CD4-positive, alpha-beta T cell treated with Interleukin-4 for 4 hours (primary cell): ENCODE results near the gene RRN3.
"Not testable (repeated sequence)": the region's sequence is repeated elsewhere in the genome, so short reads cannot be mapped to it uniquely, and the experiment has no call there.

Source experiments
- DNase-seq: peaks from one replicate; pipeline ENCODE4 v3.0.0-alpha.2; 2020

RRN3 gene

GRCh38 chr16:15093955-15094827 is at the start of gene RRN3:
Gene RRN3 (minus strand): TSS chr16:15094272. CDS start chr16:15094233, 39 bp downstream.
- peak; percentile 86 for DNase-seq

- DNase-seq, result not testable (repeated sequence)
Measured at GRCh38 chr16:15143601-15144091, 49.6 kb upstream of the RRN3 start.

GRCh38 chr16:15142891-15143600 is 49.0 kb upstream of the RRN3 start:
- not testable (repeated sequence) for DNase-seq

- not testable (repeated sequence) for DNase-seq
Measured at GRCh38 chr16:15142107-15142890, 48.2 kb upstream of the RRN3 start.

- DNase-seq, result no peak
Measured at GRCh38 chr16:15141586-15141985, 47.5 kb upstream of the RRN3 start.

- DNase-seq, result not testable (repeated sequence)
Measured at GRCh38 chr16:15140444-15141365, 46.6 kb upstream of the RRN3 start.

GRCh38 chr16:15137514-15137913 is 43.4 kb upstream of the RRN3 start:
- not testable (repeated sequence) for DNase-seq

- not testable (repeated sequence) for DNase-seq
Measured at GRCh38 chr16:15135483-15136360, 41.6 kb upstream of the RRN3 start.

GRCh38 chr16:15134752-15135482 is 40.8 kb upstream of the RRN3 start:
- not testable (repeated sequence) for DNase-seq

- not testable (repeated sequence) for DNase-seq
Measured at GRCh38 chr16:15133554-15133953, 39.5 kb upstream of the RRN3 start.

GRCh38 chr16:15132719-15133428 is 38.8 kb upstream of the RRN3 start:
- not testable (repeated sequence) for DNase-seq

GRCh38 chr16:15130943-15131700 is 37.0 kb upstream of the RRN3 start:
- DNase-seq, result not testable (repeated sequence)

GRCh38 chr16:15130256-15130932 is 36.3 kb upstream of the RRN3 start:
- DNase-seq, result not testable (repeated sequence)

- DNase-seq, result not testable (repeated sequence)
Measured at GRCh38 chr16:15127641-15128425, 33.8 kb upstream of the RRN3 start.

GRCh38 chr16:15100372-15100987 is 6.4 kb upstream of the RRN3 start:
- DNase-seq, result not testable (repeated sequence)

- not testable (repeated sequence) for DNase-seq
Measured at GRCh38 chr16:15099366-15099909, 5.4 kb upstream of the RRN3 start.
